Transverse colon (tissue), 4 donors: ENCODE results near the gene RBFOX1. TPM values are rescaled to one million over a fixed set of nuclear protein-coding genes. Genes with fewer than 3 reads are reported as not detected.

Source experiments
- DNase-seq: peaks from one replicate; pipeline ENCODE4 v3.0.0-alpha.2; 2019
- H3K27ac ChIP-seq, 4 donors: fragments of 200-600 bp; sonication (generic); 2 replicates each; pipeline ENCODE4 v1.5.1; 2016 to 2018; ENCODE audit warnings: inconsistent platforms in 4 of 4
- H3K27me3 ChIP-seq: fragments of 200-600 bp; sonication (generic); 2 replicates; pipeline ENCODE4 v1.5.1; 2017; ENCODE audit warnings: inconsistent platforms
- H3K36me3 ChIP-seq, 4 donors: fragments of 200-600 bp; sonication (generic); 2 replicates each; pipeline ENCODE4 v1.5.1; 2017 to 2019; ENCODE audit warnings: inconsistent platforms in 4 of 4
- H3K4me1 ChIP-seq, 4 donors: fragments of 200-600 bp; sonication (generic); 2 replicates each; pipeline ENCODE4 v1.5.1; 2017 to 2020; ENCODE audit warnings: inconsistent platforms in 4 of 4
- H3K4me3 ChIP-seq, 4 donors: fragments of 200-600 bp; sonication (generic); 1 replicate in 1 of 4; 2 replicates in 3 of 4; pipeline versions ENCODE4 v1.5.1 to v1.6.1; 2017 to 2019; ENCODE audit warnings: inconsistent platforms in 4 of 4
- H3K9me3 ChIP-seq, 2 donors: fragments of 200-600 bp; sonication (generic); 2 replicates each; pipeline ENCODE4 v1.5.1; 2017 to 2019; ENCODE audit warnings: inconsistent platforms in 2 of 2
- EP300 ChIP-seq: sonication (generic); formaldehyde crosslinking; IDR thresholded peaks from one replicate; pipeline ENCODE4 v1.6.1; 2017; ENCODE audit warnings: antibody characterized with exemption, low read depth
- POLR2A ChIP-seq: fragments of 450-650 bp; IDR thresholded peaks from one replicate; pipeline ENCODE4 v1.6.1; 2016; ENCODE audit warnings: antibody characterized with exemption, mild to moderate bottlenecking, moderate library complexity
- POLR2AphosphoS5 ChIP-seq, 3 donors: sonication (generic); formaldehyde crosslinking; IDR thresholded peaks; one replicate each; pipeline ENCODE4 v1.6.1; 2016; ENCODE audit warnings: antibody characterized with exemption in 3 of 3
- WGBS, 2 donors: methylation state at CpG; one replicate each; pipeline ENCODE4 v1.1.5; 2018; ENCODE audit warnings: low coverage in 1 of 2; 5-methylcytosine and 5-hydroxymethylcytosine counted together
- in situ Hi-C, 4 donors: fragments of 200-750 bp; cut with MboI; loops; one replicate each; pipeline versions ENCODE4 v1.15.0 to v1.15.1; 2017; ENCODE audit warnings: low sequenced_read_pairs in 3 of 4, low pct_ligation_motif_present in 1 of 4, low pct_unique_long_range_greater_than_20kb in 1 of 4
- intact Hi-C: fragments of 100-400 bp; cut with DNase I; formaldehyde crosslinking; loops from one replicate; pipeline ENCODE4 v1.15.1; 2023; ENCODE audit warnings: low total_unique reads
- total RNA-seq, 4 donors: library from RNA; depleted of rRNA; stranded (reverse); fragments of >200 nt; gene quantifications; one replicate each; pipeline ENCODE4 v1.1.0, GENCODE V29; 2016
- TF ChIP-seq, protein P1 (sequence below), 5 experiments: fragments of 200-600 bp in 3 of 5; fragments of 450-650 bp in 2 of 5; sonication (generic) in 3 of 5; IDR thresholded peaks; 1 replicate in 2 of 5; 2 replicates in 3 of 5; pipeline ENCODE4 v1.5.1; 2016 to 2017; ENCODE audit warnings: antibody characterized with exemption in 5 of 5, inconsistent platforms in 3 of 5, mild to moderate bottlenecking in 2 of 5, moderate library complexity in 1 of 5

Gene RBFOX1
- total RNA-seq, 4 donors from 2014 or later, result 2.3 to 8.2 (median 3.2) TPM

DNA sequence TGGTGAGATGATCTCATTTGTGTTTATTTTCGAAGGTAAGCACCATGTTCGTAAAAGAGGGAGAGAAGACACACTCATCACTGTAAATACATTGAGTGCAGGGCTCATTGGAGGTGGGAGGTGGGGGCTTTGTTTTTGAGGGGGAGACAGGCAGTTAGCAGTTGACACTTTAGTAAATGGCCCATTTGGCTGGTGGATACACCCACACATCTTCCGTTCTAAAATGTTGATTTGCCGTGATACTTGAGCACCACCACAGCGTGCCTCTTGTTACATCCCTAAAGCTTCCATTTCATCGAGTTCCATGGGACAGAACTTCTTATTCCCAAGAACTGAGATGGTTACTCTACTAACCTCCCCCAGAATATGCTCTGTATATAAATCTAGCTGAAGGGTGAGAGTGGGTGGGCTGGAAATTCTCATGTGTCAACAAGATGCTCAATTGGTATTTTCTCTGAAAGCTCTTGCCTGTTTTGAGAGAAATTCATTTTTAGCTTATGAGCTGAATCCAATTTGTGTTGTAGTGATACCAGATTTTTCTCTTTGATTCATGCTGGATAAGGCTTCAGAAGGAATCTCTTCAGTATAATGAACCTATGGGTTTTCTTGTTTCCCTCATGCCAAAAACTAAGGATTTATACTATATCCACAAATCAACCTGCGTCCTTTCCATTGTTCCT, 314.3 kb downstream of the RBFOX1 start:
- Histone ChIP-seq H3K4me1 (no peaks in the 10 kb centered on the region), H3K36me3 (no peaks in the 10 kb centered on the region), H3K4me3 (no peak overlapping the region), H3K27ac (no peak overlapping the region), H3K27me3 (no peaks in the 10 kb centered on the region), H3K9me3 (no peaks in the 10 kb centered on the region)
- intact Hi-C loops (no loop called here), in situ Hi-C loops (no loop called here)
- 54 to 62% methylated on average over 7 of the region's 7 CpGs for WGBS, 2 donors
- TF ChIP-seq POLR2A (no peak), POLR2AphosphoS5 (IDR thresholded peaks at IDR 0.05) (no peak), EP300 (no peak)
- TF ChIP-seq, protein P1, sequence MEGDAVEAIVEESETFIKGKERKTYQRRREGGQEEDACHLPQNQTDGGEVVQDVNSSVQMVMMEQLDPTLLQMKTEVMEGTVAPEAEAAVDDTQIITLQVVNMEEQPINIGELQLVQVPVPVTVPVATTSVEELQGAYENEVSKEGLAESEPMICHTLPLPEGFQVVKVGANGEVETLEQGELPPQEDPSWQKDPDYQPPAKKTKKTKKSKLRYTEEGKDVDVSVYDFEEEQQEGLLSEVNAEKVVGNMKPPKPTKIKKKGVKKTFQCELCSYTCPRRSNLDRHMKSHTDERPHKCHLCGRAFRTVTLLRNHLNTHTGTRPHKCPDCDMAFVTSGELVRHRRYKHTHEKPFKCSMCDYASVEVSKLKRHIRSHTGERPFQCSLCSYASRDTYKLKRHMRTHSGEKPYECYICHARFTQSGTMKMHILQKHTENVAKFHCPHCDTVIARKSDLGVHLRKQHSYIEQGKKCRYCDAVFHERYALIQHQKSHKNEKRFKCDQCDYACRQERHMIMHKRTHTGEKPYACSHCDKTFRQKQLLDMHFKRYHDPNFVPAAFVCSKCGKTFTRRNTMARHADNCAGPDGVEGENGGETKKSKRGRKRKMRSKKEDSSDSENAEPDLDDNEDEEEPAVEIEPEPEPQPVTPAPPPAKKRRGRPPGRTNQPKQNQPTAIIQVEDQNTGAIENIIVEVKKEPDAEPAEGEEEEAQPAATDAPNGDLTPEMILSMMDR (IDR thresholded peaks at IDR 0.05), result no peak
- DNase-seq, result no peak

DNA sequence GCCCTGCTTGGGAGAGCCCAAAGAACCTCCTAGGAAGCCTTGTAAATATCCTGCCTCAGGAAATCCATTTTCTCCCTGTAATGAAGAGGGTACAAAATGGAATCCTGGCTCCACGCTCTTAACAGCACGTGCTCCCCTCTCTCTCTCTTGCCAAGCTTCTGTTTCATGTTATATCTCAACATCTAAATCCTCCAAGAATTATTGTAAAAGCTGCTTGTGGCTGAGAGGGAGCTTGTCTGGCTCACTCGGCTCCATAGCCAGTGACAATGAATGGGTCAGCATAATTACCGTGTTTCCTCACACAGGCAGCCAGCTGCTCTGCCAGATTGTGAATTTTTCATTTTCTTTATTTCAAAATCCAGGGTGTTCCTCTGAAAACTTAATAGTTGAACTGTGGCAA, 317.8 kb downstream of the RBFOX1 start:
- no peaks in the 10 kb centered on the region for H3K4me1 ChIP-seq
- no peak overlapping the region for H3K4me3 ChIP-seq
- no peak for DNase-seq
- intact Hi-C loops (no loop called here), in situ Hi-C loops (no loop called here)
- no peaks in the 10 kb centered on the region for H3K36me3 ChIP-seq
- no peak for TF ChIP-seq POLR2AphosphoS5 (IDR thresholded peaks at IDR 0.05)
- no peak for TF ChIP-seq EP300
- WGBS, 2 donors, result 51 to 69% methylated on average over 3 to 4 of the region's 4 CpGs
- no peaks in the 10 kb centered on the region for H3K27me3 ChIP-seq
- H3K9me3 ChIP-seq, result no peaks in the 10 kb centered on the region
- H3K27ac ChIP-seq, result no peak overlapping the region

DNA sequence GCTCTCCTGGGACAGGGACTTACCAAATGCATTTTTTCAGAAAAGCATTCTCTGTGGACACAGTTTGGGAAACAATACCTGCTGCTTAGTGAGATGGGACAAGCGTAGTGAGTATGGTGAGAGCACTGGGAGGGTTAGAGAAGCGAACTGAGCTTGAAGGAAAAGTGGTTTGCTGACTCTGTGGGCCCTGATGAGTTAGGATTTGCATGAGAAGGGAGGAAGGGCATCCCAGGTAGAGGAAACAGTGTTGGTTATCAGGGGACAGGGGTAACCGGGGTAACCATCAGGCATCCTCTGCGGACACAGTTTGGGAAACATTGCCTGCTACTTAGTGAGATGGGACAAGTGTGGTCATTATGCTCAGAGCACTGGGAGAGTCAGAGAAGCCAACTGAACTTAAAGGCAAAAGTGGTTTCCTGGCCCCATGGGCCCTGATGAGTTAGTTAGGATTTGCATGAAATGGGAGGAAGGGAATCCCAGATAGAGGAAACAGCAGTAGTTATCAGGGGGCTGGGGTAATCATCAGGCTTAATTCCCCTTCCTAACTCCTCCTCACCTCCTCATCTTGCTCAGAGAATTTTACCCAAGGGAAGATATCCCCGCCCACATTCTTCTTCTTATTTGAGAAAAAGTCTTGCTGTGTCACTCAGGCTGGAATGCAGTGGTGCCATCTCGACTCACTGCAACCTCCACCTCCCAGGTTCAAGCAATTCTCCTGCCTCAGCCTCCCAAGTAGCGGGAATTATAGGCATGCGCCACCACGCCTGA, 319.3 kb downstream of the RBFOX1 start:
- Histone ChIP-seq H3K27me3 (no peaks in the 10 kb centered on the region), H3K27ac (no peak overlapping the region), H3K9me3 (no peaks in the 10 kb centered on the region), H3K4me3 (no peak overlapping the region), H3K36me3 (no peaks in the 10 kb centered on the region), H3K4me1 (no peaks in the 10 kb centered on the region)
- TF ChIP-seq, protein P1 (IDR thresholded peaks at IDR 0.05), result no peak
- no peak for TF ChIP-seq EP300
- no peak for TF ChIP-seq POLR2AphosphoS5 (IDR thresholded peaks at IDR 0.05)
- intact Hi-C loops, result no loop called here
- WGBS, 2 donors, result 64 to 80% methylated on average over 6 to 9 of the region's 9 CpGs
- in situ Hi-C loops, result no loop called here
- no peak for DNase-seq

DNA sequence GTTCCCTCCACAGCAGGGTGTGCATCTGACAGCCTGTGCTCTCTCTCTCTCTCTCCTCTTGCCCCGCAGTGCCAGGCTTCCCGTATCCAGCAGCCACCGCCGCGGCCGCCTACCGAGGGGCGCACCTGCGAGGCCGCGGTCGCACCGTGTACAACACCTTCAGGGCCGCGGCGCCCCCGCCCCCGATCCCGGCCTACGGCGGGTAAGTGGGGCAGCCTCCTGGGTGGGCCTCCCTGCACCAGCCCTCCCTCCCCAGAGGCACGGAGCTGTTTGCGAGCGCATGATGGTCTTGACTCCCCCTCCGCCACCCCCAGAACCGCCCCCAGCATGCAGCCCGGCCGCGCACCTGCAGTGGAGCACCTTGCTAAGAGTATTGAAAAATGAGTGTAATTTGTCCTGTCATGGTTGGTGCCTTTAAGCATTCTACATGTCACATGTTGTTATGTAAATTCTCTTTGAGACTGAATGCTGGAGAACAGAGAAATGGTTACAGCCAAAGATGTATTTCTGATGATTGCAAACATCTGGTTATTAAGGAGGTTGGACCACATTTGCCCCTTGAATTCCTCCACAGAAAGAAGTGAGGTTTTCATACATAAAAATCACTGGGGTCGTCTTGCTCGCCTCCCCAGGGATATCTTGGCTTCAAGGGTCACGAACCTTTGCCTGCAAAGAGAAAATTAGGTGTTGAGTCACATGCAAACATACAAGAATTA, 321.3 kb downstream of the RBFOX1 start:
- H3K27me3 ChIP-seq, result no peaks in the 10 kb centered on the region
- intact Hi-C loops, result no loop called here
- no peaks in the 10 kb centered on the region for H3K36me3 ChIP-seq
- H3K9me3 ChIP-seq, result no peaks in the 10 kb centered on the region
- no peak overlapping the region for H3K27ac ChIP-seq
- no peak for TF ChIP-seq EP300
- no peak for TF ChIP-seq POLR2A
- TF ChIP-seq POLR2AphosphoS5 (IDR thresholded peaks at IDR 0.05), result no peak
- TF ChIP-seq, protein P1 (IDR thresholded peaks at IDR 0.05), result no peak
- H3K4me1 ChIP-seq, result no peaks in the 10 kb centered on the region
- no peak for DNase-seq
- WGBS, 2 donors, result 94 to 100% methylated on average over 2 to 30 of the region's 32 CpGs
- in situ Hi-C loops, result no loop called here
- H3K4me3 ChIP-seq, result no peak overlapping the region
